GM23248 (cell line): ENCODE data around the gene SLC22A1. TPM values are rescaled to one million over a fixed set of nuclear protein-coding genes. Genes with fewer than 3 reads are reported as not detected.

Experiments
- DNase-seq: peaks from one replicate; pipeline ENCODE4 v3.0.0-alpha.2; 2015
- H2AFZ ChIP-seq: fragments of 200-600 bp; sonication (generic); 2 replicates; pipeline ENCODE4 v1.6.1; 2016; ENCODE audit warnings: antibody characterized with exemption
- H3F3A ChIP-seq: fragments of 200-600 bp; sonication (generic); 2 replicates; pipeline ENCODE4 v1.6.1; 2016; ENCODE audit warnings: mild to moderate bottlenecking, antibody characterized with exemption, mixed run types; ENCODE audit not compliant: insufficient read depth
- H3K27ac ChIP-seq: fragments of 200-600 bp; sonication (generic); 2 replicates; pipeline ENCODE4 v1.5.1; 2016; ENCODE audit warnings: mild to moderate bottlenecking
- H3K27me3 ChIP-seq: fragments of 200-600 bp; sonication (generic); replicated peaks from 2 replicates; pipeline ENCODE4 v1.6.1; 2016; ENCODE audit warnings: mild to moderate bottlenecking; ENCODE audit not compliant: insufficient read depth
- H3K36me3 ChIP-seq: fragments of 200-600 bp; sonication (generic); 2 replicates; pipeline ENCODE4 v1.6.1; 2016; ENCODE audit warnings: low read depth, mild to moderate bottlenecking
- H3K4me1 ChIP-seq: fragments of 200-600 bp; sonication (generic); 2 replicates; pipeline ENCODE4 v1.6.1; 2016; ENCODE audit warnings: mild to moderate bottlenecking; ENCODE audit not compliant: insufficient read depth
- H3K4me2 ChIP-seq: fragments of 200-600 bp; sonication (generic); one replicate; pipeline ENCODE4 v1.6.1; 2016; ENCODE audit warnings: mild to moderate bottlenecking; ENCODE audit not compliant: unreplicated experiment
- H3K4me3 ChIP-seq: fragments of 200-600 bp; sonication (generic); 2 replicates; pipeline ENCODE4 v1.5.1; 2016; ENCODE audit warnings: mild to moderate bottlenecking
- H3K79me2 ChIP-seq: fragments of 200-600 bp; sonication (generic); 2 replicates; pipeline ENCODE4 v1.6.1; 2016; ENCODE audit warnings: mild to moderate bottlenecking; ENCODE audit not compliant: insufficient read depth
- H3K9ac ChIP-seq: fragments of 200-600 bp; sonication (generic); 2 replicates; pipeline ENCODE4 v1.6.1; 2016; ENCODE audit warnings: mild to moderate bottlenecking
- H3K9me2 ChIP-seq: fragments of 200-600 bp; sonication (generic); 2 replicates; pipeline ENCODE4 v1.6.1; 2016; ENCODE audit warnings: mixed run types, mild to moderate bottlenecking, moderate library complexity; ENCODE audit not compliant: insufficient read depth
- H3K9me3 ChIP-seq: fragments of 200-600 bp; sonication (generic); one replicate; pipeline ENCODE4 v1.6.1; 2017; ENCODE audit warnings: low read depth
- H4K20me1 ChIP-seq: fragments of 200-600 bp; sonication (generic); 2 replicates; pipeline ENCODE4 v1.6.0; 2016; ENCODE audit not compliant: insufficient read depth
- EZH2 ChIP-seq: fragments of 200-600 bp; sonication (generic); IDR thresholded peaks from 2 replicates; pipeline ENCODE4 v1.6.1; 2018; ENCODE audit warnings: antibody characterized with exemption, mild to moderate bottlenecking; ENCODE audit not compliant: insufficient read depth, poor library complexity, severe bottlenecking
- EZH2phosphoT487 ChIP-seq: fragments of 200-600 bp; sonication (generic); IDR thresholded peaks from 2 replicates; pipeline ENCODE4 v1.6.1; 2018; ENCODE audit warnings: antibody characterized with exemption, moderate library complexity, mild to moderate bottlenecking, low read depth; ENCODE audit not compliant: insufficient read depth
- WGBS, 2 experiments: methylation state at CpG; one replicate each; pipeline ENCODE4 v1.1.6; 2015 to 2017; ENCODE audit warnings: low lambda C conversion rate in 2 of 2, low coverage in 1 of 2; ENCODE audit errors: missing lambda C conversion rate in 2 of 2; 5-methylcytosine and 5-hydroxymethylcytosine counted together
- in situ Hi-C: fragments of 300-500 bp; cut with MboI; formaldehyde crosslinking; loops from 2 replicates; pipeline ENCODE4 v1.15.0; 2020
- polyA plus RNA-seq: library from polyadenylated mRNA; unstranded; fragments of >200 nt; fragmentation: Nextera tagmentation; extraction: Ambion mirVana; gene quantifications from 2 replicates; pipeline ENCODE4 v1.2.1, GENCODE V29; 2016
- total RNA-seq: library from RNA; depleted of rRNA; stranded (reverse); fragments of >200 nt; shearing (Covaris generic); gene quantifications from 2 replicates; pipeline ENCODE4 v1.2.3, GENCODE V29; 2014; rRNA removed

The SLC22A1 gene
- total RNA-seq (not detected in 2 replicates), polyA plus RNA-seq (not detected in 2 replicates)

DNA sequence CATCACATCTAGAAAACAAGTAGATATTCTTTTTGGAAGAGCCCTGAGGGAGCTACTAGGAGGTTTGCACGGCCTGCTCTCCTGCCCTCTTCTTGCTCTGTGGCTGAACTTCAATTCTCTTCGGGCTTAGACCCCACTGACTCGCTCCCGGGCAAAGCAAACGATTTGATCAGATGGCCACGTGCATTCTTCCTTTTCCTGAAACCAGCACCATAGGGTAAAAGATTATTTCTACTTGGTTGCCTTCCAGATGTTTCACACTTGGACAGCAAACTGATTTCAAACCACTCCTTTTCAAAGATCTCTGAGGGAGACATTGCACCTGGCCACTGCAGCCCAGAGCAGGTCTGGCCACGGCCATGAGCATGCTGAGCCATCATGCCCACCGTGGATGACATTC lies at the start of gene SLC22A1:
TSS of gene SLC22A1 (plus strand) at position 258 of the 400 bp plus-strand sequence. CDS start at position 379, 121 bp downstream.
- TF ChIP-seq EZH2phosphoT487 (no peak), EZH2 (no peak)
- no peaks in the 10 kb centered on the region for H3F3A ChIP-seq
- no peaks in the 10 kb centered on the region for H3K36me3 ChIP-seq
- H3K27ac ChIP-seq, result no peak within 1 kb of the TSS
- H4K20me1 ChIP-seq, result no peaks in the 10 kb centered on the region
- in situ Hi-C loops, result no loop called here
- H3K4me1 ChIP-seq, result no peaks in the 10 kb centered on the region
- H3K27me3 ChIP-seq, result no peaks in the 10 kb centered on the region
- DNase-seq, result no peak
- H3K79me2 ChIP-seq, result no peaks in the 10 kb centered on the region
- H3K4me3 ChIP-seq, result no peak within 1 kb of the TSS
- no peak within 1 kb of the TSS for H2AFZ ChIP-seq
- H3K9me2 ChIP-seq, result no peaks in the 10 kb centered on the region
- 86 to 94% methylated on average over 8 of the region's 8 CpGs for WGBS, 2 experiments
- no peak within 1 kb of the TSS for H3K4me2 ChIP-seq
- H3K9ac ChIP-seq, result no peak within 1 kb of the TSS
- no peaks in the 10 kb centered on the region for H3K9me3 ChIP-seq

DNA sequence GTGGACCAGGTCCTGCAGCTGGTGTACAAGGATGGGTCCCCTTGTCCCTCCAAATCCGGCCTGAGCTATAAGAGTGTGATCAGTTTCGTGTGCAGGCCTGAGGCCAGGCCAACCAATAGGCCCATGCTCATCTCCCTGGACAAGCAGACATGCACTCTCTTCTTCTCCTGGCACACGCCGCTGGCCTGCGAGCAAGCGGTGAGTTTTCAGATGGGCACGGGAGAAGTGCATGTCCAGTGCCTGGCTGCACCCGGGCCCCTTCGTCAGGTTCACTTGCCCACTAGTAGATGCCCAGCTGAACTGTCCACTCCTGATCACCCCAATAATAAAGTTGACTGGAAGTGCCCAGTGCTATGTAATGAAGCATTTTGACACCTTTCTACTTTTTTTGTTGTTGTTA lies 48.3 kb upstream of the SLC22A1 start:
- H3K9me2 ChIP-seq, result no peaks in the 10 kb centered on the region
- H3K4me3 ChIP-seq, result no peak overlapping the region
- H3K9me3 ChIP-seq, result no peaks in the 10 kb centered on the region
- DNase-seq, result no peak
- no peak overlapping the region for H3K27ac ChIP-seq
- H3K4me1 ChIP-seq, result peaks cover 10% of the 10 kb centered on the region
- in situ Hi-C loops, result no loop called here
- no peaks in the 10 kb centered on the region for H3K79me2 ChIP-seq
- H4K20me1 ChIP-seq, result no peaks in the 10 kb centered on the region
- no peaks in the 10 kb centered on the region for H3K27me3 ChIP-seq
- no peak overlapping the region for H3K4me2 ChIP-seq
- no peak overlapping the region for H2AFZ ChIP-seq
- TF ChIP-seq EZH2phosphoT487 (no peak), EZH2 (no peak)
- no peak overlapping the region for H3K9ac ChIP-seq
- peaks cover 11% of the 10 kb centered on the region; the same call in 1 of the 2 replicates for H3F3A ChIP-seq
- no peaks in the 10 kb centered on the region; the same call in 1 of the 2 replicates for H3K36me3 ChIP-seq
- WGBS, 2 experiments, result 98% methylated on average over 9 of the region's 9 CpGs

DNA sequence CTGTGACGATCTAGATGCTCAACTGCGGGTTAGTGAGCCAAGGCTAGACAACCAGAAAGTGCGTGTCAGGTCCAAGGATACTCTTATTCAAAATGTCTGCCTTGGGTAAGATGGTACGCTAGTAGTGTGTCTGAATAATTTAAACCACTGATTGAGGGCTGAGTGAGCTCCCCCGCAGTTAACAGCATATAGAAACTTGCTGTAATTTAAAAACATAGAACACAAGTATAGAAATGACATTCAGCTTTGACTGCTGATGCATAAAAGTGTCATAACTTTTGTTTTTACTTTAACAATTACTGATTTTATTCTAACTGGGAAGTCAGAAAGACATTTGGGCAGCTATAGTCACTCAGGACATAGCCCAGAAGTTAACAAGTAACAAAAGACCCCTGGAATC lies 45.6 kb upstream of the SLC22A1 start:
- H3K9me3 ChIP-seq, result no peaks in the 10 kb centered on the region
- no peaks in the 10 kb centered on the region for H4K20me1 ChIP-seq
- H3K79me2 ChIP-seq, result no peaks in the 10 kb centered on the region
- WGBS, 2 experiments, result 97 to 100% methylated on average over 5 of the region's 5 CpGs
- no peak for TF ChIP-seq EZH2
- TF ChIP-seq EZH2phosphoT487, result no peak
- peaks cover 10% of the 10 kb centered on the region for H3K4me1 ChIP-seq
- H3K9me2 ChIP-seq, result no peaks in the 10 kb centered on the region
- peaks cover 11% of the 10 kb centered on the region; the same call in 1 of the 2 replicates for H3F3A ChIP-seq
- no peak for DNase-seq
- no peak overlapping the region for H3K4me2 ChIP-seq
- in situ Hi-C loops, result no loop called here
- H3K36me3 ChIP-seq, result no peaks in the 10 kb centered on the region; the same call in 1 of the 2 replicates
- H2AFZ ChIP-seq, result no peak overlapping the region
- H3K27ac ChIP-seq, result no peak overlapping the region
- H3K27me3 ChIP-seq, result no peaks in the 10 kb centered on the region
- H3K4me3 ChIP-seq, result no peak overlapping the region
- no peak overlapping the region for H3K9ac ChIP-seq

DNA sequence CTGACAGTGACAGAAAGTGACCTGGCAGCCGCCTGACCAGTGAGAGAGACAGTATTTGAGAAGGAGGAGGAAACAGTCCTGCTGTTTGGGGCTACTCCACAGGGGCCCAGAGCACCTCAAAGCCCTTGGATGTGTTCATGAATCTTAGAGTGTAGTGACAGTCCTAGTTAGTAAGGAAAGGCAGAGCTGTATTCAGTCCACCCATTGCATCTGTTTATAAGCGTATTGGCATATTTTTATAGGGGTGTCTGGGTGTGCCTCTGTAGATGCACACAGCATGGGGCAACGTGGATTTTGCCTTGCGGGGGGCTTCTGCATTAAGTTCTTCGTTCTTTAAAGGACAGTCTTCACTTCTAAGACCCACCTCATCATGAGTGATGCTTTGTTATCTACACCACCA lies 44.6 kb upstream of the SLC22A1 start:
- no peaks in the 10 kb centered on the region for H3K9me2 ChIP-seq
- no peak overlapping the region for H3K4me3 ChIP-seq
- WGBS, 2 experiments, result 63 to 65% methylated on average over 5 of the region's 5 CpGs
- peaks cover 5% of the 10 kb centered on the region; the same call in 1 of the 2 replicates for H3K36me3 ChIP-seq
- no peaks in the 10 kb centered on the region for H3K9me3 ChIP-seq
- TF ChIP-seq EZH2 (no peak), EZH2phosphoT487 (no peak)
- peaks cover 10% of the 10 kb centered on the region for H3K4me1 ChIP-seq
- no peaks in the 10 kb centered on the region for H3K79me2 ChIP-seq
- H4K20me1 ChIP-seq, result no peaks in the 10 kb centered on the region
- in situ Hi-C loops, result no loop called here
- H3K27ac ChIP-seq, result peak overlapping the region; percentile 52; the same call in 1 of the 2 replicates
- no peak overlapping the region for H2AFZ ChIP-seq
- H3F3A ChIP-seq, result peaks cover 11% of the 10 kb centered on the region; the same call in 1 of the 2 replicates
- DNase-seq, result no peak
- no peak overlapping the region for H3K9ac ChIP-seq
- H3K27me3 ChIP-seq, result no peaks in the 10 kb centered on the region
- H3K4me2 ChIP-seq, result no peak overlapping the region
